ENCODE results near the gene CAVIN2.

GRCh38 chr2:191835100-191835499 lies 11.8 kb downstream of the CAVIN2 start:
- no peak for TF ChIP-seq CTCF (IDR thresholded peaks at IDR 0.05; ENCODE audit: low read length)
- no peak for TF ChIP-seq EZH2 (optimal IDR thresholded peaks at IDR 0.05; ENCODE audit: low read depth, low read length)
